DMS 273 treated with DMSO at 0.1 percent for 48 hours (cell line): ENCODE results near the gene NCBP3.

Experiments
- DNase-seq: peaks from one replicate; lab custom pipeline; 2025; lab: John Stamatoyannopoulos, UW

The NCBP3 gene

DNA sequence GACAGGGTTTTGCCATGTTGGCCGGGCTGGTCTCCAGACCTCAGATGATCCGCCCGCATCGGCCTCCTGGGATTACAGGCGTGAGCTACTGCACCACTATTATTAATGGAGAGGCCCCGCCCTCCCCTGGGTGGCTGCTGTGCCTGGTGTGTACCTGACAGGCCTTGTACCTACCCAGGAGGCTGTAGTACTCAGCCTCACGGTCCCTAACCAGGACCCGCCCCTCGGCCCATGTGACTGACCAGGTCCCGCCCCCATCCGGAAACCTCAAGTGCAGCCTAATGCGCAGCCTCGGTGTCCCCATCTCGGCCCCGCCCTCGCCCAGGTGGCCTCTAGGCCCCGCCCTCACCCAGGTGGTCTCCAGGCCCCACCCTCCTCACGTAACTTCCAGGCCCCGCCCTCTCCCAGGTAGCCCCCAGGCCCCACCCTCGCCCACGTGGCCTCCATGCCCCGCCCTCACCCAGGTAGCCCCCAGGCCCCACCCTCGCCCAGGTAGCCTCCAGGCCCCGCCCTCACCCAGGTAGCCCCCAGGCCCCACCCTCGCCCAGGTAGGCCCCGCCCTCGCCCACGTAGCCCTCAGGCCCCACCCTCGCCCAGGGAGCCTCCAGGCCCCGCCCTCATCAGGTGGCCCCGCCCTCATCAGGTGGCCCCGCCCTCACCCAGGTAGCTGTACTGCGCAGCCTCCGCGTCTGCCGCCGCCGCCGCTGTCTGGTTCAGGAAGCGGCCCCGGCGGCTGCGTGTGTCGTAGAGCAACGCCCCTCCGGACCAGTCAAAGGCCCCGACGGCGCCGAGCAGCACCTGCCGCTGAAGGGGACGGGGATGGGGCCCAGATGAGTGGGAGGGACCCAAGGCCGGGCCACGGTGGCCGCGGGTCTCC, 91.3 kb downstream of the NCBP3 start:
- DNase-seq = no peak

GRCh38 chr17:3754066-3754457, 92.0 kb downstream of the NCBP3 start:
- DNase-seq = no peak

DNA sequence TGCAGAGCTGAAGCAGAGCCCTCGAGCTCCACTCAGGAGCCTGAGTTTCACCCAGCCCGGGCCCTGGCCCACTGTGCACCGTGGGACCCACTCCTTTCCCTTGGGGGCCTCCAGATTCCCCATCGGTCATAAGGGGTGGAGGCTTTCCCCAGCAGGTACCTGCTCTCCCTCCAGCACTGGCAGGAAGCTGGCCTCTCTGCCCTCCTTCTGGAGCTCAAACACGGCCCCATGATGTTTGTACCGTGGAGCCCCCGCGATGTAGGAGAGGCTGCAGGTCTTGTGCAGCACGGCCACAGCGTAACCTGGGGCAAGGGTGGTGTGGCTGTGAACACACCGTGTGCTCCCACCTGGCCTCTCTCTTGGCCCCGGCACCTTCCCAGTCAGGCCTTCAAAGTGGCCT, 92.4 kb downstream of the NCBP3 start:
- DNase-seq = no peak
